Coronary artery (tissue), 2 donors: ENCODE data around the gene KIRREL2.
"Not testable (repeated sequence)": the region's sequence is repeated elsewhere in the genome, so short reads cannot be mapped to it uniquely, and the experiment has no call there.

ENCODE experiments used
- DNase-seq: peaks from one replicate; pipeline ENCODE4 v3.0.0-alpha.2; 2017; ENCODE audit warnings: low spot score
- H3K27ac ChIP-seq, 2 donors: fragments of 200-600 bp; sonication (generic); one replicate each; pipeline ENCODE4 v1.5.1; 2016 to 2019
- H3K4me3 ChIP-seq: fragments of 200-600 bp; sonication (generic); 2 replicates; pipeline ENCODE4 v1.5.1; 2016; ENCODE audit warnings: mild to moderate bottlenecking, moderate library complexity
- CTCF ChIP-seq: fragments of 200-600 bp; sonication (generic); IDR thresholded peaks from one replicate; pipeline ENCODE4 v1.5.1; 2019; ENCODE audit warnings: antibody characterized with exemption

The KIRREL2 gene

GRCh38 chr19:35861640-35862160 lies 5.0 kb downstream of the KIRREL2 start:
- H3K27ac ChIP-seq = no peak overlapping the region
- no peak overlapping the region for H3K4me3 ChIP-seq
- TF ChIP-seq CTCF = no peak
- no peak for DNase-seq

GRCh38 chr19:35862528-35862927 lies 5.8 kb downstream of the KIRREL2 start:
- TF ChIP-seq CTCF = no peak
- no peak overlapping the region for H3K27ac ChIP-seq
- DNase-seq = no peak
- H3K4me3 ChIP-seq = no peak overlapping the region

GRCh38 chr19:35863018-35863417 lies 6.3 kb downstream of the KIRREL2 start:
- no peak for DNase-seq
- Histone ChIP-seq H3K27ac (no peak overlapping the region), H3K4me3 (no peak overlapping the region)
- no peak for TF ChIP-seq CTCF

GRCh38 chr19:35868172-35868822 lies 11.6 kb downstream of the KIRREL2 start, which contains the start of gene APLP1:
TSS of gene APLP1 (plus strand) at chr19:35868574. CDS start at chr19:35868637, 63 bp downstream.
- DNase-seq = no peak
- Histone ChIP-seq H3K4me3 (peak within 1 kb of the TSS; percentile 75), H3K27ac (peak within 1 kb of the TSS in 1 of 2 donors; percentile 16)
- TF ChIP-seq CTCF = no peak

- H3K4me3 ChIP-seq = peak overlapping the region; percentile 75
- peak overlapping the region in 1 of 2 donors; percentile 16 for H3K27ac ChIP-seq
- DNase-seq = no peak
- TF ChIP-seq CTCF = no peak
Measured at GRCh38 chr19:35868823-35869326, 12.2 kb downstream of the KIRREL2 start.

GRCh38 chr19:35869327-35870123 lies 12.8 kb downstream of the KIRREL2 start:
- Histone ChIP-seq H3K4me3 (peak overlapping the region; percentile 75), H3K27ac (no peak overlapping the region)
- DNase-seq = no peak
- no peak for TF ChIP-seq CTCF

GRCh38 chr19:35870124-35870736 lies 13.5 kb downstream of the KIRREL2 start:
- peak overlapping the region; percentile 75 for H3K4me3 ChIP-seq
- not testable (repeated sequence) for H3K27ac ChIP-seq, DNase-seq
